ENCODE data around the gene MESP2. TPM values are rescaled to one million over a fixed set of nuclear protein-coding genes. Genes with fewer than 3 reads are reported as not detected.

MESP2 gene
- polyA plus RNA-seq, 1 donor from 2014 or later, result not detected

DNA sequence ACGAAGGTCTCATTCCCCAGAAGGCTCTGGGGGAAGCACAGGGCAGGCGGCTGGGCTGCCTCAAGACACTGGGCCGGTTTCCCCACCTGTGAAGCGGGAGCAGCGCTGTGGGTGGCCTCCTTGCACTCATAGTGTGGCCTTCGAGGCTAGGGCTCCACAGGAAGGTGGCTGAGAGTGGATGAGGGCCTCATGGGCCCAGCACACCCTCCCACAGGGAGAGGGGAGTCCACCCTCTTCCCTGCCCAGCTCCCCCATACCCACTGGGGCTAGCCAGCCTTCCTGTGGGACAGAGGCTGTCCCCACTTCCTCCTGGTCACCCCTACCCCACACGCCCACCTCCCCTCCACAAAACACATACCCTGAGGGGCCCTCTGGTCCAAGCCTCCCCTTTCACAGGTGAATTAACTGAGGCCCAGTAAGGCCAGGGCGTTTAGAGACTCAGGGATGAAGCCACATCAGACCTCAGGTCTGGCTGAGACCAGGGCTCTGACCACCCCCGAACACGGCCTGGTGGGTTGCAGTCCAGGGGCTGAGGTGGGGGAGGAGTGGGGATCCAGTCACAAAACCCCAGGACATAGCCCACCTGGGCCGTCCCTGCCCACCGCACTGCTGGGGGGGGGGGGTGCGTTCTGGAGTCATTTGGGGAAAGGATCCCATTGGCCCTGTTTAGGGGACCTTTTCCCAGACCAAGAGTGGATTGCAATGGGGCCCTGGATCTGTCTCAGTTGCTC lies 37.4 kb downstream of the MESP2 start:
- H3K27ac ChIP-seq (ENCODE audit: low read length), result no peak overlapping the region
- no peak overlapping the region for H3K9ac ChIP-seq (ENCODE audit: low read length)
- no peaks in the 10 kb centered on the region for H4K20me1 ChIP-seq (ENCODE audit: insufficient read depth)
- H3K36me3 ChIP-seq (ENCODE audit: insufficient read depth, low read length), result no peaks in the 10 kb centered on the region
- no peaks in the 10 kb centered on the region for H3K79me2 ChIP-seq (replicated peaks; ENCODE audit: insufficient read depth, low read length)
- H3K4me2 ChIP-seq (ENCODE audit: low read length), result no peak overlapping the region
- TF ChIP-seq SMC3 (conservative IDR thresholded peaks at IDR 0.05; ENCODE audit: poor library complexity), result no peak
- TF ChIP-seq TAF1 (IDR thresholded peaks at IDR 0.05; ENCODE audit: low read depth), result no peak
- TF ChIP-seq MXI1 (conservative IDR thresholded peaks at IDR 0.05; ENCODE audit: poor library complexity, severe bottlenecking), result no peak
- no peak for TF ChIP-seq POLR2AphosphoS5 (IDR thresholded peaks at IDR 0.05)
- no peak for TF ChIP-seq RAD21 (conservative IDR thresholded peaks at IDR 0.05)
- TF ChIP-seq, protein P1, sequence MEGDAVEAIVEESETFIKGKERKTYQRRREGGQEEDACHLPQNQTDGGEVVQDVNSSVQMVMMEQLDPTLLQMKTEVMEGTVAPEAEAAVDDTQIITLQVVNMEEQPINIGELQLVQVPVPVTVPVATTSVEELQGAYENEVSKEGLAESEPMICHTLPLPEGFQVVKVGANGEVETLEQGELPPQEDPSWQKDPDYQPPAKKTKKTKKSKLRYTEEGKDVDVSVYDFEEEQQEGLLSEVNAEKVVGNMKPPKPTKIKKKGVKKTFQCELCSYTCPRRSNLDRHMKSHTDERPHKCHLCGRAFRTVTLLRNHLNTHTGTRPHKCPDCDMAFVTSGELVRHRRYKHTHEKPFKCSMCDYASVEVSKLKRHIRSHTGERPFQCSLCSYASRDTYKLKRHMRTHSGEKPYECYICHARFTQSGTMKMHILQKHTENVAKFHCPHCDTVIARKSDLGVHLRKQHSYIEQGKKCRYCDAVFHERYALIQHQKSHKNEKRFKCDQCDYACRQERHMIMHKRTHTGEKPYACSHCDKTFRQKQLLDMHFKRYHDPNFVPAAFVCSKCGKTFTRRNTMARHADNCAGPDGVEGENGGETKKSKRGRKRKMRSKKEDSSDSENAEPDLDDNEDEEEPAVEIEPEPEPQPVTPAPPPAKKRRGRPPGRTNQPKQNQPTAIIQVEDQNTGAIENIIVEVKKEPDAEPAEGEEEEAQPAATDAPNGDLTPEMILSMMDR (IDR thresholded peaks at IDR 0.05; ENCODE audit: poor library complexity, severe bottlenecking), result no peak
- TF ChIP-seq EP300 (conservative IDR thresholded peaks at IDR 0.05; ENCODE audit: poor library complexity, severe bottlenecking), result no peak
- TF ChIP-seq, protein P2, sequence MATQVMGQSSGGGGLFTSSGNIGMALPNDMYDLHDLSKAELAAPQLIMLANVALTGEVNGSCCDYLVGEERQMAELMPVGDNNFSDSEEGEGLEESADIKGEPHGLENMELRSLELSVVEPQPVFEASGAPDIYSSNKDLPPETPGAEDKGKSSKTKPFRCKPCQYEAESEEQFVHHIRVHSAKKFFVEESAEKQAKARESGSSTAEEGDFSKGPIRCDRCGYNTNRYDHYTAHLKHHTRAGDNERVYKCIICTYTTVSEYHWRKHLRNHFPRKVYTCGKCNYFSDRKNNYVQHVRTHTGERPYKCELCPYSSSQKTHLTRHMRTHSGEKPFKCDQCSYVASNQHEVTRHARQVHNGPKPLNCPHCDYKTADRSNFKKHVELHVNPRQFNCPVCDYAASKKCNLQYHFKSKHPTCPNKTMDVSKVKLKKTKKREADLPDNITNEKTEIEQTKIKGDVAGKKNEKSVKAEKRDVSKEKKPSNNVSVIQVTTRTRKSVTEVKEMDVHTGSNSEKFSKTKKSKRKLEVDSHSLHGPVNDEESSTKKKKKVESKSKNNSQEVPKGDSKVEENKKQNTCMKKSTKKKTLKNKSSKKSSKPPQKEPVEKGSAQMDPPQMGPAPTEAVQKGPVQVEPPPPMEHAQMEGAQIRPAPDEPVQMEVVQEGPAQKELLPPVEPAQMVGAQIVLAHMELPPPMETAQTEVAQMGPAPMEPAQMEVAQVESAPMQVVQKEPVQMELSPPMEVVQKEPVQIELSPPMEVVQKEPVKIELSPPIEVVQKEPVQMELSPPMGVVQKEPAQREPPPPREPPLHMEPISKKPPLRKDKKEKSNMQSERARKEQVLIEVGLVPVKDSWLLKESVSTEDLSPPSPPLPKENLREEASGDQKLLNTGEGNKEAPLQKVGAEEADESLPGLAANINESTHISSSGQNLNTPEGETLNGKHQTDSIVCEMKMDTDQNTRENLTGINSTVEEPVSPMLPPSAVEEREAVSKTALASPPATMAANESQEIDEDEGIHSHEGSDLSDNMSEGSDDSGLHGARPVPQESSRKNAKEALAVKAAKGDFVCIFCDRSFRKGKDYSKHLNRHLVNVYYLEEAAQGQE (IDR thresholded peaks at IDR 0.05; ENCODE audit: borderline replicate concordance), result no peak
- no peak for TF ChIP-seq EZH2 (IDR thresholded peaks at IDR 0.05; ENCODE audit: borderline replicate concordance, insufficient read depth, low read length, poor library complexity, severe bottlenecking)
- H3F3A ChIP-seq (ENCODE audit: insufficient read depth, low read length, poor library complexity, severe bottlenecking), result no peaks in the 10 kb centered on the region
- no peak overlapping the region for H3K4me3 ChIP-seq (ENCODE audit: low read length)
- H3K9me3 ChIP-seq (ENCODE audit: low read length), result peaks cover 8% of the 10 kb centered on the region
- H2AFZ ChIP-seq (ENCODE audit: low read depth, low read length), result no peak overlapping the region
- H3K9me2 ChIP-seq (ENCODE audit: insufficient read depth, low read length), result no peaks in the 10 kb centered on the region
- H3K27me3 ChIP-seq (ENCODE audit: insufficient read depth, low read depth, low read length), result peaks cover 42% of the 10 kb centered on the region

GRCh38 chr15:89814112-89814742 lies 38.1 kb downstream of the MESP2 start:
- H4K20me1 ChIP-seq (ENCODE audit: insufficient read depth), result no peaks in the 10 kb centered on the region
- TF ChIP-seq EP300 (conservative IDR thresholded peaks at IDR 0.05; ENCODE audit: poor library complexity, severe bottlenecking) (no peak), RAD21 (conservative IDR thresholded peaks at IDR 0.05) (no peak), EZH2 (IDR thresholded peaks at IDR 0.05; ENCODE audit: borderline replicate concordance, insufficient read depth, low read length, poor library complexity, severe bottlenecking) (no peak), POLR2AphosphoS5 (IDR thresholded peaks at IDR 0.05) (no peak), SMC3 (conservative IDR thresholded peaks at IDR 0.05; ENCODE audit: poor library complexity) (no peak), MXI1 (conservative IDR thresholded peaks at IDR 0.05; ENCODE audit: poor library complexity, severe bottlenecking) (no peak), TAF1 (IDR thresholded peaks at IDR 0.05; ENCODE audit: low read depth) (no peak)
- TF ChIP-seq, protein P1 (IDR thresholded peaks at IDR 0.05; ENCODE audit: poor library complexity, severe bottlenecking), result no peak
- TF ChIP-seq, protein P2 (IDR thresholded peaks at IDR 0.05; ENCODE audit: borderline replicate concordance), result no peak
- no peak overlapping the region for H3K4me2 ChIP-seq (ENCODE audit: low read length)
- peaks cover 8% of the 10 kb centered on the region for H3K9me3 ChIP-seq (ENCODE audit: low read length)
- H3K79me2 ChIP-seq (replicated peaks; ENCODE audit: insufficient read depth, low read length), result no peaks in the 10 kb centered on the region
- H3F3A ChIP-seq (ENCODE audit: insufficient read depth, low read length, poor library complexity, severe bottlenecking), result no peaks in the 10 kb centered on the region
- no peak overlapping the region for H3K4me3 ChIP-seq (ENCODE audit: low read length)
- H3K9ac ChIP-seq (ENCODE audit: low read length), result no peak overlapping the region
- no peaks in the 10 kb centered on the region for H3K36me3 ChIP-seq (ENCODE audit: insufficient read depth, low read length)
- H3K9me2 ChIP-seq (ENCODE audit: insufficient read depth, low read length), result no peaks in the 10 kb centered on the region
- H3K27me3 ChIP-seq (ENCODE audit: insufficient read depth, low read depth, low read length), result peaks cover 42% of the 10 kb centered on the region
- no peak overlapping the region for H3K27ac ChIP-seq (ENCODE audit: low read length)
- no peak overlapping the region for H2AFZ ChIP-seq (ENCODE audit: low read depth, low read length)

All from neural cell (in vitro differentiated cells).